SK-N-SH treated with all-trans-retinoic acid at 6 μM for 48 hours (cell line): ENCODE results near the gene RIN3.

Source experiments
- ATAC-seq: fragments of 200-7000 bp; cut with Tn5 transposase; 3 replicates; pipeline ENCODE4 v1.9.1; 2020; ENCODE audit warnings: mild to moderate bottlenecking, moderate library complexity
- ARNTL ChIP-seq: fragments of 450-650 bp; formaldehyde crosslinking; IDR thresholded peaks from 2 replicates; pipeline ENCODE4 v1.5.0; 2020; ENCODE audit warnings: low read depth, mild to moderate bottlenecking, moderate library complexity, borderline replicate concordance
- BACH2 ChIP-seq: fragments of 250-450 bp; sonication (Bioruptor Pico); IDR thresholded peaks from 2 replicates; pipeline ENCODE4 v1.9.0; 2021; ENCODE audit warnings: mild to moderate bottlenecking, borderline replicate concordance
- CSDC2 ChIP-seq: fragments of 250-450 bp; sonication (Bioruptor Pico); IDR thresholded peaks from 2 replicates; pipeline ENCODE4 v1.5.0; 2020; ENCODE audit warnings: mild to moderate bottlenecking, moderate library complexity
- ESRRG ChIP-seq: fragments of 250-450 bp; sonication (Bioruptor Pico); IDR thresholded peaks from 2 replicates; pipeline ENCODE4 v1.6.1; 2021; ENCODE audit warnings: mild to moderate bottlenecking
- GLIS3 ChIP-seq: fragments of 250-450 bp; sonication (Bioruptor Pico); IDR thresholded peaks from 2 replicates; pipeline ENCODE4 v1.5.0; 2020; ENCODE audit warnings: mild to moderate bottlenecking, moderate library complexity
- ISL1 ChIP-seq: fragments of 250-450 bp; sonication (Bioruptor Pico); IDR thresholded peaks from 2 replicates; pipeline ENCODE4 v2.1.2; 2022; ENCODE audit warnings: mild to moderate bottlenecking, moderate library complexity
- OSR1 ChIP-seq: fragments of 250-450 bp; sonication (Bioruptor Pico); IDR thresholded peaks from 2 replicates; pipeline ENCODE4 v1.8.0; 2022; ENCODE audit warnings: moderate library complexity, mild to moderate bottlenecking, inconsistent platforms
- PATZ1 ChIP-seq: fragments of 250-450 bp; sonication (Bioruptor Pico); IDR thresholded peaks from 2 replicates; pipeline ENCODE4 v1.8.0; 2020; ENCODE audit warnings: mild to moderate bottlenecking, moderate library complexity, borderline replicate concordance
- PPARA ChIP-seq: fragments of 250-450 bp; sonication (Bioruptor Pico); IDR thresholded peaks from 2 replicates; pipeline ENCODE4 v1.5.0; 2020; ENCODE audit warnings: mild to moderate bottlenecking, borderline replicate concordance
- RARB ChIP-seq: fragments of 250-450 bp; sonication (Bioruptor Pico); IDR thresholded peaks from 2 replicates; pipeline ENCODE4 v1.8.0; 2021; ENCODE audit warnings: mild to moderate bottlenecking, moderate library complexity
- SNAI2 ChIP-seq: fragments of 250-450 bp; sonication (Bioruptor Pico); IDR thresholded peaks from 2 replicates; pipeline ENCODE4 v1.5.0; 2020; ENCODE audit warnings: mild to moderate bottlenecking, moderate library complexity
- TCF4 ChIP-seq: fragments of 250-450 bp; sonication (Bioruptor Pico); IDR thresholded peaks from 2 replicates; pipeline ENCODE4 v1.8.0; 2021; ENCODE audit warnings: mild to moderate bottlenecking, moderate library complexity, borderline replicate concordance
- TOX ChIP-seq: fragments of 250-450 bp; sonication (Bioruptor Pico); IDR thresholded peaks from 2 replicates; pipeline ENCODE4 v1.8.0; 2021; ENCODE audit warnings: mild to moderate bottlenecking, moderate library complexity, borderline replicate concordance
- ZC3H10 ChIP-seq: fragments of 250-450 bp; sonication (Bioruptor Pico); IDR thresholded peaks from 2 replicates; pipeline ENCODE4 v1.5.1; 2021; ENCODE audit warnings: mild to moderate bottlenecking, moderate library complexity
- ZFP3 ChIP-seq: fragments of 250-450 bp; sonication (Bioruptor Pico); IDR thresholded peaks from 2 replicates; pipeline ENCODE4 v1.5.0; 2020; ENCODE audit warnings: mild to moderate bottlenecking, moderate library complexity
- ZFP30 ChIP-seq: fragments of 450-650 bp; formaldehyde crosslinking; IDR thresholded peaks from 2 replicates; pipeline ENCODE4 v1.5.0; 2022; ENCODE audit warnings: mild to moderate bottlenecking, moderate library complexity
- ZNF565 ChIP-seq: fragments of 450-650 bp; formaldehyde crosslinking; conservative IDR thresholded peaks from 2 replicates; pipeline ENCODE4 v1.5.0; 2020; ENCODE audit warnings: low read depth, mild to moderate bottlenecking, moderate library complexity
- ZNF70 ChIP-seq: fragments of 450-650 bp; formaldehyde crosslinking; IDR thresholded peaks from 2 replicates; pipeline ENCODE4 v1.5.0; 2020; ENCODE audit warnings: mild to moderate bottlenecking, moderate library complexity
- ZNF8 ChIP-seq: fragments of 450-650 bp; formaldehyde crosslinking; IDR thresholded peaks from 2 replicates; pipeline ENCODE4 v1.5.0; 2020; ENCODE audit warnings: mild to moderate bottlenecking, moderate library complexity
- TF ChIP-seq, protein P1 (sequence below): fragments of 250-450 bp; sonication (Bioruptor Pico); IDR thresholded peaks from 2 replicates; pipeline ENCODE4 v1.5.1; 2021; ENCODE audit warnings: mild to moderate bottlenecking, moderate library complexity
- TF ChIP-seq, protein P2 (sequence below): fragments of 250-450 bp; sonication (Bioruptor Pico); IDR thresholded peaks from 2 replicates; pipeline ENCODE4 v1.8.0; 2021; ENCODE audit warnings: low read depth, mild to moderate bottlenecking, moderate library complexity, borderline replicate concordance
- TF ChIP-seq, protein P3 (sequence below): fragments of 250-450 bp; sonication (Bioruptor Pico); IDR thresholded peaks from 2 replicates; pipeline ENCODE4 v1.5.1; 2020; ENCODE audit warnings: low read depth, mild to moderate bottlenecking, moderate library complexity

The RIN3 gene

GRCh38 chr14:92684801-92685560 lies 171.4 kb downstream of the RIN3 start:
- no peak for ATAC-seq
- no peak for TF ChIP-seq CSDC2
- no peak for TF ChIP-seq ZNF565 (CRISPR knock-in tag)
- no peak for TF ChIP-seq TCF4
- TF ChIP-seq ZNF70 = no peak
- no peak for TF ChIP-seq ZFP30
- TF ChIP-seq ARNTL = no peak
- no peak for TF ChIP-seq ZC3H10 (CRISPR knock-in tag)
- TF ChIP-seq ZNF8 (CRISPR knock-in tag) = no peak
- no peak for TF ChIP-seq ESRRG (CRISPR knock-in tag)
- TF ChIP-seq, protein P1, sequence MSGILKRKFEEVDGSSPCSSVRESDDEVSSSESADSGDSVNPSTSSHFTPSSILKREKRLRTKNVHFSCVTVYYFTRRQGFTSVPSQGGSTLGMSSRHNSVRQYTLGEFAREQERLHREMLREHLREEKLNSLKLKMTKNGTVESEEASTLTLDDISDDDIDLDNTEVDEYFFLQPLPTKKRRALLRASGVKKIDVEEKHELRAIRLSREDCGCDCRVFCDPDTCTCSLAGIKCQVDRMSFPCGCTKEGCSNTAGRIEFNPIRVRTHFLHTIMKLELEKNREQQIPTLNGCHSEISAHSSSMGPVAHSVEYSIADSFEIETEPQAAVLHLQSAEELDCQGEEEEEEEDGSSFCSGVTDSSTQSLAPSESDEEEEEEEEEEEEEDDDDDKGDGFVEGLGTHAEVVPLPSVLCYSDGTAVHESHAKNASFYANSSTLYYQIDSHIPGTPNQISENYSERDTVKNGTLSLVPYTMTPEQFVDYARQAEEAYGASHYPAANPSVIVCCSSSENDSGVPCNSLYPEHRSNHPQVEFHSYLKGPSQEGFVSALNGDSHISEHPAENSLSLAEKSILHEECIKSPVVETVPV (CRISPR knock-in tag) = no peak
- TF ChIP-seq PPARA = no peak
- no peak for TF ChIP-seq ISL1
- TF ChIP-seq, protein P2, sequence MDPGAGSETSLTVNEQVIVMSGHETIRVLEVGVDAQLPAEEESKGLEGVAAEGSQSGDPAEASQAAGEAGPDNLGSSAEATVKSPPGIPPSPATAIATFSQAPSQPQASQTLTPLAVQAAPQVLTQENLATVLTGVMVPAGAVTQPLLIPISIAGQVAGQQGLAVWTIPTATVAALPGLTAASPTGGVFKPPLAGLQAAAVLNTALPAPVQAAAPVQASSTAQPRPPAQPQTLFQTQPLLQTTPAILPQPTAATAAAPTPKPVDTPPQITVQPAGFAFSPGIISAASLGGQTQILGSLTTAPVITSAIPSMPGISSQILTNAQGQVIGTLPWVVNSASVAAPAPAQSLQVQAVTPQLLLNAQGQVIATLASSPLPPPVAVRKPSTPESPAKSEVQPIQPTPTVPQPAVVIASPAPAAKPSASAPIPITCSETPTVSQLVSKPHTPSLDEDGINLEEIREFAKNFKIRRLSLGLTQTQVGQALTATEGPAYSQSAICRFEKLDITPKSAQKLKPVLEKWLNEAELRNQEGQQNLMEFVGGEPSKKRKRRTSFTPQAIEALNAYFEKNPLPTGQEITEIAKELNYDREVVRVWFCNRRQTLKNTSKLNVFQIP (CRISPR knock-in tag) = no peak
- no peak for TF ChIP-seq PATZ1 (CRISPR knock-in tag)
- no peak for TF ChIP-seq RARB
- no peak for TF ChIP-seq ZFP3 (CRISPR knock-in tag)
- TF ChIP-seq BACH2 (CRISPR knock-in tag) = no peak
- TF ChIP-seq OSR1 (CRISPR knock-in tag) = no peak

GRCh38 chr14:92685784-92686355 lies 172.3 kb downstream of the RIN3 start:
- no peak for ATAC-seq
- TF ChIP-seq ARNTL (no peak), CSDC2 (no peak), ISL1 (no peak), TOX (CRISPR knock-in tag) (no peak), ZFP3 (CRISPR knock-in tag) (no peak), PPARA (no peak), TCF4 (no peak), ESRRG (CRISPR knock-in tag) (no peak), GLIS3 (CRISPR knock-in tag) (no peak), SNAI2 (no peak), ZNF70 (no peak), OSR1 (CRISPR knock-in tag) (no peak), PATZ1 (CRISPR knock-in tag) (no peak), ZNF565 (CRISPR knock-in tag) (no peak)
- TF ChIP-seq, protein P1 (CRISPR knock-in tag) = no peak
- TF ChIP-seq, protein P2 (CRISPR knock-in tag) = no peak
- TF ChIP-seq, protein P3, sequence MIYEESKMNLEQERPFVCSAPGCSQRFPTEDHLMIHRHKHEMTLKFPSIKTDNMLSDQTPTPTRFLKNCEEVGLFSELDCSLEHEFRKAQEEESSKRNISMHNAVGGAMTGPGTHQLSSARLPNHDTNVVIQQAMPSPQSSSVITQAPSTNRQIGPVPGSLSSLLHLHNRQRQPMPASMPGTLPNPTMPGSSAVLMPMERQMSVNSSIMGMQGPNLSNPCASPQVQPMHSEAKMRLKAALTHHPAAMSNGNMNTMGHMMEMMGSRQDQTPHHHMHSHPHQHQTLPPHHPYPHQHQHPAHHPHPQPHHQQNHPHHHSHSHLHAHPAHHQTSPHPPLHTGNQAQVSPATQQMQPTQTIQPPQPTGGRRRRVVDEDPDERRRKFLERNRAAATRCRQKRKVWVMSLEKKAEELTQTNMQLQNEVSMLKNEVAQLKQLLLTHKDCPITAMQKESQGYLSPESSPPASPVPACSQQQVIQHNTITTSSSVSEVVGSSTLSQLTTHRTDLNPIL (CRISPR knock-in tag) = no peak
